Heart left ventricle (tissue), 16 donors: ENCODE data around the gene NVL. TPM values are rescaled to one million over a fixed set of nuclear protein-coding genes. Genes with fewer than 3 reads are reported as not detected.

Source experiments
- ATAC-seq, 4 donors: fragments of 200-7000 bp; cut with Tn5 transposase; one replicate each; pipeline ENCODE4 v1.9.1; 2020 to 2022; ENCODE audit warnings: moderate library complexity in 4 of 4, mild to moderate bottlenecking in 3 of 4, moderate number of reproducible peaks in 1 of 4
- DNase-seq, 5 donors: peaks; one replicate each; pipeline ENCODE4 v3.0.0-alpha.2; 2020
- H3K27ac ChIP-seq, 12 donors: fragments of 200-600 bp; sonication (generic) in 4 of 12; one replicate each; pipeline versions ENCODE4 v1.5.0 to v1.8.0; 2016 to 2022; ENCODE audit warnings: mild to moderate bottlenecking in 2 of 12
- H3K27me3 ChIP-seq, 9 donors: fragments of 200-600 bp; sonication (generic) in 2 of 9; one replicate each; pipeline versions ENCODE4 v1.5.1 to v1.8.0; 2016 to 2022; ENCODE audit warnings: mild to moderate bottlenecking in 3 of 9
- H3K36me3 ChIP-seq, 9 donors: fragments of 200-600 bp; sonication (generic) in 2 of 9; one replicate each; pipeline versions ENCODE4 v1.5.0 to v1.8.0; 2018 to 2022; ENCODE audit warnings: mild to moderate bottlenecking in 2 of 9
- H3K4me1 ChIP-seq, 12 donors: fragments of 200-600 bp; sonication (generic) in 4 of 12; one replicate each; pipeline versions ENCODE4 v1.5.0 to v1.8.0; 2016 to 2022; ENCODE audit warnings: mild to moderate bottlenecking in 3 of 12
- H3K4me3 ChIP-seq, 12 donors: fragments of 200-600 bp; sonication (generic) in 4 of 12; one replicate each; pipeline versions ENCODE4 v1.5.0 to v1.8.0; 2017 to 2022; ENCODE audit warnings: mild to moderate bottlenecking in 9 of 12, moderate library complexity in 4 of 12
- H3K9me3 ChIP-seq, 12 donors: fragments of 200-600 bp; sonication (generic) in 4 of 12; one replicate each; pipeline versions ENCODE4 v1.5.0 to v1.8.0; 2016 to 2022; ENCODE audit warnings: mild to moderate bottlenecking in 1 of 12
- CTCF ChIP-seq, 12 donors: fragments of 200-600 bp; sonication (generic) in 4 of 12; IDR thresholded peaks; one replicate each; pipeline versions ENCODE4 v1.5.0 to v1.8.0; 2018 to 2022; ENCODE audit warnings: antibody characterized with exemption in 12 of 12, mild to moderate bottlenecking in 5 of 12
- POLR2A ChIP-seq, 2 donors: fragments of 450-650 bp; IDR thresholded peaks; one replicate each; pipeline ENCODE4 v1.6.1; 2017; ENCODE audit warnings: antibody characterized with exemption in 2 of 2, mild to moderate bottlenecking in 2 of 2, moderate library complexity in 2 of 2
- WGBS, 4 donors: extraction: QIAGEN DNeasy Blood & Tissue Kit in 2 of 4; methylation state at CpG; one replicate each; pipeline versions ENCODE4 v1.1.5 to v1.1.7; 2013 to 2018; 5-methylcytosine and 5-hydroxymethylcytosine counted together
- intact Hi-C, 10 donors: fragments of 100-400 bp; cut with DNase I; formaldehyde crosslinking; loops; one replicate each; pipeline versions ENCODE4 v1.11.1 to v1.14.2; 2022
- polyA plus RNA-seq, 2 donors: library from polyadenylated mRNA; stranded (reverse); fragments of 200-250 nt; gene quantifications; one replicate each; pipeline ENCODE4 v1.2.3, GENCODE V29; 2013
- total RNA-seq, 9 donors: library from RNA; depleted of rRNA in 2 of 9; stranded (reverse); fragments of >200 nt in 2 of 9; fragmentation: NEBNext Ultra II Directional in 3 of 9; extraction: Animal tissue kit (Norgen Biotek cat#: 25700) in 3 of 9; gene quantifications; one replicate each; pipeline versions ENCODE4 v1.1.0 to v1.2.4, GENCODE V29; 2016 to 2023
- donor health status: ischemic (EF 13 %, LVEDD 7.1; RV severe dilation, severe dysfunction).
- donor health status: healthy with polysubstance abuse.
- donor health status: DM: no; HTN: yes; CAD: no.
- donor health status: DM: no; HTN: no; CAD: no.
- donor health status: ischemic (EF 25% LVEDD 6.9; RV normal size, moderate dysfunction).
- donor health status: ischemic (EF 25% LVEDD 5.7; RV mildly dilated, moderate dysfunction).
- donor health status: healthy.
- donor health status: DM: yes; HTN: yes; CAD: no.
- donor health status: ischemic (EF 35%, LVEDD 5.7; RV mildly dilated, moderate dysfunction).
- donor health status: nonischemic (EF 11% LVEDD 7.7; RV severe dilation, severe dysfunction).
- donor health status: DM: yes; HTN: yes; CAD: no.
- donor health status: PGD.
- donor health status: ischemic (EF 29% LVEDD 5.4; RV normal size, mild dysfunction).
- donor health status: nonischemic (EF 23%, LVEDD 6.1; RV moderate dilation, normal function).

NVL gene
- total and polyA plus RNA-seq, 11 donors, result 4.8 to 14.8 (median 9.3) TPM

- Histone ChIP-seq H3K27me3 (no peaks in the 10 kb centered on the region), H3K27ac (no peak overlapping the region), H3K9me3 (no peaks in the 10 kb centered on the region), H3K4me1 (peaks cover 0 to 19% (median 0%) of the 10 kb centered on the region in 12 donors), H3K4me3 (no peak overlapping the region), H3K36me3 (no peaks in the 10 kb centered on the region)
- WGBS, 4 donors, result 81 to 98% (median 93%) methylated on average over 5 of the region's 5 CpGs
- intact Hi-C loops, result no loop called here
- DNase-seq (peak in 1 of 5 donors; percentile 3), ATAC-seq (no peak)
- TF ChIP-seq CTCF (IDR thresholded peaks at IDR 0.05) (no peak), POLR2A (IDR thresholded peaks at IDR 0.05) (no peak)
These were observed 110.9 kb downstream of the NVL start for GRCh38 chr1:224219011-224219611.

- Histone ChIP-seq H3K27ac (peak overlapping the region in 3 of 12 donors; percentile 19 to 74 (median 19)), H3K4me1 (peaks cover 0 to 16% (median 0%) of the 10 kb centered on the region in 12 donors), H3K4me3 (no peak overlapping the region), H3K9me3 (no peaks in the 10 kb centered on the region), H3K36me3 (no peaks in the 10 kb centered on the region), H3K27me3 (no peaks in the 10 kb centered on the region)
- DNase-seq (peak in 1 of 5 donors; percentile 8), ATAC-seq (no peak)
- WGBS, 4 donors, result 81 to 85% (median 84%) methylated on average over 11 of the region's 11 CpGs
- TF ChIP-seq POLR2A (IDR thresholded peaks at IDR 0.05) (no peak), CTCF (IDR thresholded peaks at IDR 0.05) (no peak)
- intact Hi-C loops, result no loop called here
These were observed 112.0 kb downstream of the NVL start for GRCh38 chr1:224217655-224218623.

- Histone ChIP-seq H3K27ac (peak overlapping the region in 8 of 12 donors; percentile 14 to 61 (median 31)), H3K27me3 (no peaks in the 10 kb centered on the region), H3K4me1 (peaks cover 0 to 16% (median 3%) of the 10 kb centered on the region in 12 donors), H3K9me3 (no peaks in the 10 kb centered on the region), H3K36me3 (no peaks in the 10 kb centered on the region), H3K4me3 (no peak overlapping the region)
- 95 to 98% (median 97%) methylated on average over 8 of the region's 8 CpGs for WGBS, 4 donors
- peak in 1 of 5 donors; percentile 5 for DNase-seq
- ATAC-seq, result no peak
- TF ChIP-seq CTCF (IDR thresholded peaks at IDR 0.05), result no peak
- no peak for TF ChIP-seq POLR2A (IDR thresholded peaks at IDR 0.05)
- intact Hi-C loops, result no loop called here
These were observed 113.6 kb downstream of the NVL start for GRCh38 chr1:224216382-224216781.
